HG03565 (cell line): ENCODE data around the gene OR51F1.
A peak's percentile ranks its signal among the peaks of the same experiment; 100 is the strongest.
"Not testable (repeated sequence)": the region's sequence is repeated elsewhere in the genome, so short reads cannot be mapped to it uniquely, and the experiment has no call there.

Experiments
- ATAC-seq: cut with Tn5 transposase; IDR thresholded peaks from one replicate; pipeline ENCODE4 v1.9.1; 2021; ENCODE audit warnings: mild to moderate bottlenecking, moderate library complexity; ENCODE audit not compliant: unreplicated experiment

The OR51F1 gene

GRCh38 chr11:4769838-4770237 is at the start of gene OR51F1:
OR51F1 (minus strand) TSS chr11:4769938; CDS start chr11:4769938, 0 bp downstream.
- no peak for ATAC-seq

- ATAC-seq = no peak
These were observed 39.5 kb upstream of the OR51F1 start for GRCh38 chr11:4809246-4809645.

- ATAC-seq = no peak
These were observed 38.7 kb upstream of the OR51F1 start for GRCh38 chr11:4808476-4808875.

- ATAC-seq = no peak
These were observed 34.5 kb upstream of the OR51F1 start, which contains the start of gene OR52R1 for GRCh38 chr11:4804280-4804679. OR52R1 (minus strand) TSS chr11:4804380; CDS start chr11:4804380, 0 bp downstream.

- not testable (repeated sequence) for ATAC-seq
These were observed 31.6 kb upstream of the OR51F1 start for GRCh38 chr11:4801316-4801715.

GRCh38 chr11:4798427-4799183 is 28.9 kb upstream of the OR51F1 start:
- no peak for ATAC-seq

- ATAC-seq = no peak
These were observed 27.5 kb upstream of the OR51F1 start for GRCh38 chr11:4797206-4797605.

- no peak for ATAC-seq
These were observed 12.7 kb upstream of the OR51F1 start for GRCh38 chr11:4782454-4782853.

GRCh38 chr11:4768094-4768493 is 1.6 kb downstream of the OR51F1 start:
- no peak for ATAC-seq

- ATAC-seq = no peak
These were observed 3.2 kb downstream of the OR51F1 start for GRCh38 chr11:4766420-4767043.

- peak; percentile 54 for ATAC-seq
These were observed 6.6 kb downstream of the OR51F1 start for GRCh38 chr11:4763096-4763495.

GRCh38 chr11:4751201-4751600 is 18.5 kb downstream of the OR51F1 start:
- no peak for ATAC-seq

GRCh38 chr11:4748438-4748837 is 21.3 kb downstream of the OR51F1 start:
- no peak for ATAC-seq

GRCh38 chr11:4740735-4741134 is 29.0 kb downstream of the OR51F1 start:
- no peak for ATAC-seq

- ATAC-seq = no peak
These were observed 42.6 kb downstream of the OR51F1 start for GRCh38 chr11:4727171-4727570.

GRCh38 chr11:4722616-4723534 is 46.9 kb downstream of the OR51F1 start:
- ATAC-seq = not testable (repeated sequence)
